ENCODE data around the gene CD276. TPM values are rescaled to one million over a fixed set of nuclear protein-coding genes. Genes with fewer than 3 reads are reported as not detected.
A peak's percentile ranks its signal among the peaks of the same experiment; 100 is the strongest.
"Not testable (repeated sequence)": the region's sequence is repeated elsewhere in the genome, so short reads cannot be mapped to it uniquely, and the experiment has no call there.

Gene CD276
- total RNA-seq, result 24.9 TPM

GRCh38 chr15:73683777-73684580 is at the start of gene CD276:
TSS of gene CD276 (plus strand) at chr15:73684383. CDS start at chr15:73699640, 15,257 bp downstream.
- DNase-seq (ENCODE audit: low spot score in 2 of 2) (peak; percentile 80 to 81), FAIRE-seq (no peak)

- no peak for DNase-seq (ENCODE audit: low spot score in 2 of 2)
- no peak for FAIRE-seq
These were observed 46.7 kb upstream of the CD276 start for GRCh38 chr15:73637527-73637926.

DNA sequence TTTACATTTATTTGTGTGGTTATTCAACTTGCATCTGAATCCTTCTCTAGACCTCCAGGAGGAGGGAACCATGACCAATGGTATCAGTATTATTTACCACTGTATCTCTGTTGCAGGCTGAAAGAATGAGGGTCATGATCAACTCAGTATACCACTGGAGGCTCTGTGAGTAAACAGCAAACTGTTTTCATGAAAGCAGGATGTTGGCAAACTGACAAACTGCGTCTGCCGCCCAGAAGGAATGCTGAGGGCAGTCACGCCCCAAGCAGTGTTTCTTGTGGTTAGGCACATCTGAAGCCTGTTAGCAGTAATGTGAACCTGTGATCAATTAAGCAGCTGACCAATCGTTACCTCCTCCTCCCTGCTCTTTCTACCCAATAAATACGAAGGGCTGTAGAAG is 44.7 kb upstream of the CD276 start:
- not testable (repeated sequence) for DNase-seq (ENCODE audit: low spot score in 2 of 2); FAIRE-seq

DNA sequence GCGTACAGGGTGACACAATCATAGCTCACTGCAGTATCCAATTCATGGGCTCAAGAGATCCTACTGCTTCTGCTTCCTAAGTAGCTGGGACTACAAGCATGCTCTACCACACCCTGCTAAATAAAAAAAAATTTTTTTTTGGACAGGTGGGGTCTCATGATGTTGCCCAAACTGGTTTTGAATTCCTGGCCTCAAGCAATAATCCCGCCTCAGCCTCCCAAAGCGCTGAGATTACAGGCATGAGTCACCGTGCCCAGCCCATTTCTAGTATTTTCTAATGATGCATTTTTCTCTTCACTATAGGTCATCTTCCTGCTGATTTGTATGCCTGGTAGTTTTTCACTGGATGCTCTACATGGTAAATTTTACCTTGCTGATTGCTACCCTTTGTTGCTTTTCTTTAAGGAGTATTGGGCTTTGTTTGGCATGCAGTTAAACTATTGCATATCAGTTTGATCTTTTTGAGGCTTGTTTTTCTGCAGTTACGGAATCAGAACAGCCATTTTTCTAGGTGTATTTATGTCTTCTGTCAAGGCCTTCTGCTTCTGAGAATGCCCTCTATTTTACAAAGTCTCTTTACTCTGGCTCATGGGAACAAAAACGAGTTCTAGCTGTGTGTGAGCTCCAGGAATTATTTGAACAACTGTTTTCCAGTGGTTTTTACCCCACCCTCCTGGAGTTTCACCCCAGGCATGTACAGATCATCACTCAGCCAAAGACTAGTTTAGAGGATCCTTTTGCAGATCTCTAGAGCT is 36.7 kb upstream of the CD276 start:
- FAIRE-seq, result no peak
- DNase-seq (ENCODE audit: low spot score in 2 of 2), result no peak

GRCh38 chr15:73648014-73648295 is 36.2 kb upstream of the CD276 start:
- DNase-seq (ENCODE audit: low spot score in 2 of 2) (no peak), FAIRE-seq (no peak)

DNA sequence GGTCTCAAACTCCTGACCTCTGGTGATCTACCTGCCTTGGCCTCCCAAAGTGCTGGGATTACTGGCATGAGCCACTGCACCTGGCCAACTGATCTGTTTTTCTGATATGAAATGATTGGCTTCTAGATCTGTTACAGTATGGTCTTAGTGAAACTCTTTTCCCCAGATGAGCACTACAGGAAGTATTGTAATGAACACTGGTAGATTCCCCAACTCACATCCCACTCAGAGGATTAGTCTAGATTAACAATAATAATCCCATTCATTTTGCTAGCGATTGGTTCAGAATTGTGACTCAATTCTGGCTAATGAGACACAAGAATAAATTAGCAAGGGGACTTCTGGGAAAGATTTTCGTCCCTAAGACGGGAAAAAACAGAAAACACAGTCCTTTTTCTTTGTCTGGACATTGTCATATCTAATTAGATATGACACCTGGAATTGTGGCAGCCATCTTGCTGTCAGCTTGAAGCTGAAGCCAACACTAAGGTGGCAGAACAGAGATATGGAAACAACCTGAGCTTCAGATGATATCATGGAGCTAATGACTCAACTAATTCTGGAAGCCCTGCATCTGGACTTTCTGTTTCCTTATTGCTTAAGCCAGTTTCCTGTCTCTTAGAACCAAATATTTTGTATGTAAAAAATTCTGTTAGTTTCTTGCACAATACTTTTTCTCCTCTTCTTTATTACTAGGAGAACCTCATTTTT is 33.6 kb upstream of the CD276 start:
- FAIRE-seq, result no peak
- DNase-seq (ENCODE audit: low spot score in 2 of 2), result no peak

- DNase-seq (ENCODE audit: low spot score in 2 of 2) (no peak), FAIRE-seq (no peak)
These were observed 29.5 kb upstream of the CD276 start for GRCh38 chr15:73654659-73655058.

- FAIRE-seq, result no peak
- DNase-seq (ENCODE audit: low spot score in 2 of 2), result no peak
These were observed 28.5 kb upstream of the CD276 start for GRCh38 chr15:73655724-73656123.

- DNase-seq (ENCODE audit: low spot score in 2 of 2) (no peak), FAIRE-seq (no peak)
These were observed 25.5 kb upstream of the CD276 start for GRCh38 chr15:73658645-73659044.

DNA sequence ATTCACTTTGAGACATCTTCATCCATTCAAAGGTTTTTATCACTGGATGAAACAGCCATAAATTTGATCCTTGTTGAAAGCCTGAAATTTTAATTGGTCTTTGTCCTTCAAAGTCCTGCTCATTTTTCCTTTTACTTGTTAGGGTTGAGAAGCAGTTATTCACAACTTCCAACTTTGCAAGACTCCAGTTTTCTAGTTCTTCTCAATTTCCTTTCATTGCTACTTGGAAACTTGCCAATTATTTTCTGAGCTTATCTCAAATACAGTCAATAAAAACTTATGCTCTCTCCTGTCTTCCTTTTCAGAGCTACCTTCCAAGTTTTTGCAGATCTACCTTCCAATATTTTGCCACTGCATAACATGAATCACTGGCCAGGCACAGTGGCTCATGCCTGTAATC is 23.7 kb upstream of the CD276 start:
- FAIRE-seq (no peak), DNase-seq (ENCODE audit: low spot score in 2 of 2) (no peak)

DNA sequence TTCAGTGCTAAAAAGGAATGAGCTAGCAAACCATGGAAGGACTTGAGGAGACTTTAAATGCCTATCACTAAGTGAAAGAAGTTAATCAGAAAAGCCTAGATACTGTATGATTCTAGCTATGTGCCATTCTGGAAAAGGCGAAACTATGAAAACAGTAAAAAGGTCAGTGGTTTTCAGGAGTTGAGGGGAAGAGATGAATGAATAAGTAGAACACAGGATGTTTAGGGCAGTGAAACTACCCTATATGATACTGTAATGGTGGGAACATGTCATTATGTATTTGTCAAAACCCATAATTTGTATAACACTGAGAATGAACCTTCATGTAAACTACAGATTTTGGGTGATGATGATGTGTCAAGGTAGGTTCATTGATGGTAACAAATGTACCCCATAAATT is 9.6 kb upstream of the CD276 start:
- FAIRE-seq (no peak), DNase-seq (ENCODE audit: low spot score in 2 of 2) (no peak)

GRCh38 chr15:73677146-73677607 is 7.0 kb upstream of the CD276 start:
- no peak for FAIRE-seq
- DNase-seq (ENCODE audit: low spot score in 2 of 2), result no peak

- FAIRE-seq (no peak), DNase-seq (ENCODE audit: low spot score in 2 of 2) (no peak)
These were observed 6.5 kb upstream of the CD276 start for GRCh38 chr15:73677733-73678132.

DNA sequence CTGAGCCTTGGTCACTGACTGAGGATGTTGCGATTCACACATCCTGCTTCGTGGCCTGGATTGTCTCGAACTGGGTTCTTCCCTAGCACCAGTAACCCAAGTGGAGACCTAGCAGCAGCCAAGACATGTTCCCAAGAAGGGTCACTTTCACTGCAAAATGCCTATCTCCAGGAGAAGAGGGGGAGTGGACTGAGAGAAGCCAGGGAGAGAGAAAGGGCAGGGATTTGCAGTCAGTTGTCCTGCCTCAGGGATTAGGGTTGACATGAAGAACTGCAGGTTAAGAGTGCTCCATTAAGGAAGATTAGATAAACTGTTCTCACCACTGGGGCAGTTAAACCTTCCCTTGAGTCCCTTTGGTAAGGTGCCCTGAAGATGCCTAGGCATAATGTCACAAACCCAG is 5.7 kb upstream of the CD276 start:
- DNase-seq (ENCODE audit: low spot score in 2 of 2) (no peak), FAIRE-seq (no peak)

- no peak for DNase-seq (ENCODE audit: low spot score in 2 of 2)
- FAIRE-seq, result no peak
These were observed 5.0 kb upstream of the CD276 start for GRCh38 chr15:73679180-73679579.

DNA sequence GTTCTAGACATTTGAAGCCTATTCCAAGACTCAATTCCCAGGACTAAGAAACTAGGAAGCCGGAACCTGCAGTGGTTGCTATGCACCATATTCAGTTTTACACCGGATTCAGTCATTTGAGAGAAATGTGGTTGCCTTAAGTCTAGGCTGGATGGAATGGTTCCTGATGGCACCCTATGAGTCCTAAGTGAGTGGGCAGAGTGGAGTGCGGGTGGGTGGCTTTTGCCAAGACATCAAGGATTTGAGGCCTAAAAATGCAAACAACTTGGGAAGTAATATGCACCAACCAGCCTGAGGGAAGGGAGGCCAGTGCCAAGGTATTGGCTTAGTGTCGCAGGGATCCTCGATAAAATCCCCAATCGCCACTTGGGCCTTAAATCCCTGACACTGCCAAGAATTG is 4.2 kb upstream of the CD276 start:
- no peak for DNase-seq (ENCODE audit: low spot score in 2 of 2)
- FAIRE-seq, result no peak

DNA sequence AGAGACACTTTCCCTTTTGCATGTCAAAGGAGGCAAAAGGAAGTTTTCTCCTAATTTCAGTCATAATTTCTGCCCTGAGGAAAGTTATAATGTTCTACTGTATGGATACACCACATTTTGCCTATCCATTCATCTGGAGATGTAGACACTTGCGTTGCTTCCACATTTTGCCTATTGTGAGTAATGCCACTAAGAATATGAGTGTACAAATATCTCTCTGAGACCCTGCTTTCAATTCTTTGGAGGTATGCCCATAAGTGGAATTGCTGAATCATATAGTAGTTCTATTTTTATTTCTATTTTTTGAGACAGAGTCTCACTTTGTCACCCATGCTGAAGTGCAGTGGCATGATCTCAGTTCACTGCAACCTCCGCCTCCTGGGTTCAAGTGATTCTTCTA is 3.6 kb upstream of the CD276 start:
- FAIRE-seq, result no peak
- no peak for DNase-seq (ENCODE audit: low spot score in 2 of 2)

DNA sequence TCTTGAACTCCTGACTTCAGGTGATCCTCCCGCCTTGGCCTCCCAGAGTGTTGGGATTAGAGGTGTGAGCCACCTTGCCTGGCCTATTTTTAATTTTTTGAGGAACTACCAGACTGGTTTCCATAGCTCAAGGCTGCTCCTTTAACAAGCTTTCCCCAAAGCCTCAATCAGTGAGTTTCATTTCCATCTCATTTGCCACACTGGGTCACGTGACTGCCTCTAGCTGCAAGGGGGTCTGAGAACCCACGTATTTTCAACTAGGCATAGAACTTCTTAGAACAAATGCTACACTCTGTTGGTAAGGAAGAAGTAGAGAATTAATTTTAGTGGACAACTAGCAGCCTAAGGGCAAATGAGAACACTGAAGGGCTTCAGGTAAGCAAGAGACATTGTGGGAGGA is 3.1 kb upstream of the CD276 start:
- FAIRE-seq, result no peak
- no peak for DNase-seq (ENCODE audit: low spot score in 2 of 2)

DNA sequence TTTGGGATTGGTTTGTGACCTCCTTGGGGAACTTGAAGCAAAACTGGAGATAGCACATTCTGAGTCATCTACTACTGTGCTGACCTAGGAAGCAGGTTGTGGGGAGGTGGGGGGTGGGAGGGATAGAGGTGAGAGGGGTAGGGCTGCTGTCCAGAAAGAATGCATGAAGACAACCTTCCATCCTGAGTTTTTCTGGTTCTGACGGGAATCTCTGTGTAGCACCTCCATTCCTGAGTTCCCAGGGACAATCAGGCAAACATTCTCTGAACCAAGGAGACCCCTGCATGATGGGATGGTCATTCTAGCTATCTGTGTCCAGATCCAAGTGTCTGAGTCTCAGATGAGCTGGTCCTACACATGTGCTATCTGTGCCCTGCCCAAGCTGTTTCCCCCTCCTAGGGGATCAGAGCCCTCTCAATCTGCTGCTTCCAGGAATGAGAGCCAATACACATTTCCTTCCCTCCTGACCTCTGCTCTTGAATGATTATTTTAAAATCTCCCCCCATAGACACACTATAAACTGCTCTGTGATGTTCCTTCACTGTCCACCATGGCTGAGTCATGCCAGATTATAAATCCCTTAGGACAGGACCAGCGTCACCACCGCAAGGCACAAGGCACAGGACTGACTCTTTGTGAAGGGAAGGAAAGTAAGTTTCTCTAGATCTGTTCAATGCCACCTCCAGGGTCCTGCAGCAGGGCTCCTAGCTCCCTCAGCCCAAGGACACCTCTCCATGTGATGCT is 2.2 kb upstream of the CD276 start:
- DNase-seq (ENCODE audit: low spot score in 2 of 2) (no peak), FAIRE-seq (no peak)

DNA sequence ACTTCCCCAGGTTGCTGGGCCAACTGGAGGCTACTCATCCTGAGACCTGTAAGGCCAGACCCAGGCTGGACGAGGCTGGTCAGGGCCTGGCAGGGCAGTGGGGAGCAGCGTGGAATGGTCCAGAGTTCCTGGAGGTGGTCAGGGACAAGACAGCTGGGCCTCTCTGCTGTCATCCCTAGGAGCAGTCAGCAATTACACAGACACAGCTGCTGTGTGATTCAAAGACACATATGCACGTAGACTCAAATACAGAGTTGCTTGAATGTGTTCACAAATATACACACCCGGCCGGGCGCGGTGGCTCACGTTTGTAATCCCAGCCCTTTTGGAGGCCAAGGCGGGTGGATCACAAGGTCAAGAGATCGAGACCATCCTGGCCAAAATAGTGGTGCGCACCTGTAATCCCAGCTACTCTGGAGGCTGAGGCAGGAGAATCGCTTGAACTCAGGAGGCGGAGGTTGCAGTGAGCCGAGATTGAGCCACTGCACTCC is 1.5 kb upstream of the CD276 start:
- FAIRE-seq, result no peak
- DNase-seq (ENCODE audit: low spot score in 2 of 2), result no peak

Data from frontal cortex (tissue), 4 donors.